ENCODE measurements around the gene TTC28.

- TF ChIP-seq CTCF (IDR thresholded peaks at IDR 0.05; ENCODE audit: insufficient read depth, low read length, poor library complexity, severe bottlenecking), result no peak
- no peak for TF ChIP-seq EZH2phosphoT487 (conservative IDR thresholded peaks at IDR 0.05; ENCODE audit: low read length)
Measured at GRCh38 chr22:28187612-28188011, 492.0 kb downstream of the TTC28 start.

Data from SU-DHL-6 (cell line).